Ovary (tissue), 9 donors: ENCODE results near the gene ADAMTSL4. TPM values are rescaled to one million over a fixed set of nuclear protein-coding genes. Genes with fewer than 3 reads are reported as not detected.

Experiments
- DNase-seq, 5 donors: peaks; one replicate each; pipeline ENCODE4 v3.0.0-alpha.2; 2019 to 2020
- H3K27ac ChIP-seq, 2 donors: fragments of 200-600 bp; one replicate each; pipeline versions ENCODE4 v1.5.1 to v1.8.0; 2019 to 2022
- H3K27me3 ChIP-seq: fragments of 200-600 bp; one replicate; pipeline ENCODE4 v1.8.0; 2022
- H3K36me3 ChIP-seq: fragments of 200-600 bp; sonication (generic); one replicate; pipeline ENCODE4 v1.5.1; 2019
- H3K4me1 ChIP-seq: one replicate; pipeline ENCODE4 v1.8.1; 2013; ENCODE audit warnings: mild to moderate bottlenecking, moderate library complexity; ENCODE audit not compliant: insufficient read depth
- H3K4me3 ChIP-seq: fragments of 200-600 bp; sonication (generic); one replicate; pipeline ENCODE4 v1.5.1; 2017
- H3K9me3 ChIP-seq, 2 donors: fragments of 200-600 bp in 1 of 2; sonication (generic) in 1 of 2; one replicate each; pipeline versions ENCODE4 v1.5.1 to v1.8.1; 2013 to 2019; ENCODE audit warnings: mild to moderate bottlenecking in 1 of 2, moderate library complexity in 1 of 2
- CTCF ChIP-seq, 3 donors: fragments of 450-650 bp in 2 of 3; fragments of 200-600 bp in 1 of 3; IDR thresholded peaks; one replicate each; pipeline versions ENCODE4 v1.5.1 to v1.8.0; 2016 to 2022; ENCODE audit warnings: antibody characterized with exemption in 3 of 3, mild to moderate bottlenecking in 1 of 3
- EP300 ChIP-seq: sonication (generic); formaldehyde crosslinking; IDR thresholded peaks from one replicate; pipeline ENCODE4 v1.6.1; 2017; ENCODE audit warnings: antibody characterized with exemption
- POLR2A ChIP-seq: fragments of 450-650 bp; IDR thresholded peaks from one replicate; pipeline ENCODE4 v1.6.1; 2017; ENCODE audit warnings: antibody characterized with exemption, mild to moderate bottlenecking, moderate library complexity
- WGBS, 3 donors: extraction: QIAGEN DNeasy Blood & Tissue Kit in 1 of 3; methylation state at CpG; one replicate each; pipeline versions ENCODE4 v1.1.5 to v1.1.7; 2013 to 2017; 5-methylcytosine and 5-hydroxymethylcytosine counted together
- intact Hi-C, 4 donors: fragments of 100-400 bp; cut with DNase I; formaldehyde crosslinking; loops; one replicate each; pipeline versions ENCODE4 v1.11.0 to v1.15.1; 2022 to 2023
- polyA plus RNA-seq, 2 donors: library from polyadenylated mRNA; stranded (reverse); fragments of 200-250 nt in 1 of 2; fragments of 350-450 nt in 1 of 2; fragmentation: Illumina TruSeq in 1 of 2; extraction: RNeasy Lipid Tissue Mini Kit (QIAGEN cat#74804) in 1 of 2; gene quantifications; one replicate each; pipeline ENCODE4 v1.2.3, GENCODE V29; 2013 to 2014
- total RNA-seq, 7 donors: library from RNA; depleted of rRNA in 2 of 7; stranded (reverse); fragments of >200 nt in 2 of 7; fragmentation: NEBNext Ultra II Directional in 3 of 7; extraction: Animal tissue kit (Norgen Biotek cat#: 25700) in 3 of 7; gene quantifications; one replicate each; pipeline versions ENCODE4 v1.1.0 to v1.2.4, GENCODE V29; 2016 to 2023
- donor health status: DM: no; HTN: no; CAD: no; lungs with moderate emphysema.
- donor health status: DM: no; HTN: no; CAD: no.
- donor health status: Bipolar disorder and iron deficiency.
- donor health status: DM: yes; HTN: yes; CAD: no.
- donor health status: DM: no; HTN: no; CAD: no.
- donor health status: DM: yes; HTN: yes; CAD: no.

Gene ADAMTSL4
- total and polyA plus RNA-seq, 9 donors = 8.8 to 86.6 (median 17.0) TPM

- H3K27me3 ChIP-seq = no peaks in the 10 kb centered on the region
- H3K4me3 ChIP-seq = no peak overlapping the region
- intact Hi-C loops = loop anchor here in 1 of 4 donors (10.0 kb wide), 1 partner anchor 71 kb away; no protein-coding TSS in a partner anchor
- TF ChIP-seq CTCF (IDR thresholded peaks at IDR 0.05) (no peak), EP300 (no peak), POLR2A (no peak)
- no peaks in the 10 kb centered on the region for H3K36me3 ChIP-seq
- no peaks in the 10 kb centered on the region for H3K4me1 ChIP-seq
- H3K9me3 ChIP-seq = no peaks in the 10 kb centered on the region
- WGBS, 3 donors = 91 to 92% (median 92%) methylated on average over 14 of the region's 14 CpGs
- no peak for DNase-seq
- no peak overlapping the region for H3K27ac ChIP-seq
Measured at GRCh38 chr1:150535511-150536287, 13.5 kb upstream of the ADAMTSL4 start.

- Histone ChIP-seq H3K27ac (no peak overlapping the region), H3K27me3 (no peaks in the 10 kb centered on the region), H3K36me3 (no peaks in the 10 kb centered on the region), H3K4me1 (no peaks in the 10 kb centered on the region), H3K4me3 (no peak overlapping the region), H3K9me3 (no peaks in the 10 kb centered on the region)
- TF ChIP-seq EP300 (no peak), POLR2A (no peak), CTCF (IDR thresholded peaks at IDR 0.05) (no peak)
- no peak for DNase-seq
- intact Hi-C loops = loop anchor here in 1 of 4 donors (10.0 kb wide), 1 partner anchor 72 kb away; no protein-coding TSS in a partner anchor
- WGBS, 3 donors = 90 to 94% (median 93%) methylated on average over 12 of the region's 12 CpGs
Measured at GRCh38 chr1:150536836-150537731, 12.1 kb upstream of the ADAMTSL4 start.

- intact Hi-C loops = loop anchor here in 1 of 4 donors (10.0 kb wide), 1 partner anchor 73 kb away; no protein-coding TSS in a partner anchor
- Histone ChIP-seq H3K27me3 (no peaks in the 10 kb centered on the region), H3K4me1 (no peaks in the 10 kb centered on the region), H3K27ac (no peak overlapping the region), H3K9me3 (no peaks in the 10 kb centered on the region), H3K4me3 (no peak overlapping the region), H3K36me3 (no peaks in the 10 kb centered on the region)
- TF ChIP-seq CTCF (IDR thresholded peaks at IDR 0.05) = no peak
- TF ChIP-seq POLR2A = no peak
- no peak for TF ChIP-seq EP300
- DNase-seq = no peak
- 51 to 68% (median 60%) methylated on average over 17 of the region's 17 CpGs for WGBS, 3 donors
Measured at GRCh38 chr1:150537732-150538684, 11.2 kb upstream of the ADAMTSL4 start.
